Femur (tissue), 1 donor: ENCODE results near the gene ERC2.
"Not testable (repeated sequence)": the region's sequence is repeated elsewhere in the genome, so short reads cannot be mapped to it uniquely, and the experiment has no call there.

Experiments
- DNase-seq: peaks from one replicate; pipeline ENCODE4 v3.0.0-alpha.2; 2017

ERC2 gene

DNA sequence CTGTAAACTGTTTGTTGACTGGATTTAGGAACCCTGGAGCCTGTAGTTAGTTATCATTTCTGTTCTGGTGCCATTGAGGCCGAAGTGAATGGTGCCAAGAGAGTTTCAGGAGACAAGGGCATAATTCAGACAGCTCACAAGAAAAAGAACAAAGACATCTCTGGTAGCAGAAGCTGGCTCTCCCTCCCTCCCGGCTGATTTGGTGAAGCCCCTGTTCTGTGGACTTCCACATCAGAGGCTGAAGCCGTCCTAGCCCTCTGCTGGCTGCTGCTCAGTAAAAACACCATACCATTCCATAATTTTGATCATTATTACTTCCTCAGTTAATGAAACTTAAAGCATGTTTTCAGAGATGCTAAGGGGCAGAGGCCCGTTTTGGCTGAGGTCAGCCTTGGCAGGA lies 599.9 kb downstream of the ERC2 start:
- peak; percentile 36 for DNase-seq

DNA sequence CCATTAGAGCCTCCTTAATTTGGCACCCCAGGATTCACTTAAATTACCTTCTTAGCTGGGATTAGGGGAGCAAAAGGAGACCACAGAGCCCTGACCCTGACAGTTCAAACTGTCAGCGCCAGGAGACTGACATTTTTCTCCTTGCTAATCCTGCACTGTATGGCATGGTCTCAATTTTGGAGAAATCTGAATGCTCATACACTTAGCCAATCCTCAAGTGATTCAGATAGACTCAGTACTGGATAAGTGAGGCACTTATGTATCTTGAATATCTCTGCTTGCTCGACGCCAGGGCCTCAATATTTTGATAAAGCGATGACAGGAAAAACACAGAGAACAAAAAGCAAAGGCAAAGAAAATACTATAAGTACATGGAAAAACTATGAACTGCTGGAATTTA lies 605.2 kb downstream of the ERC2 start:
- DNase-seq = no peak

DNA sequence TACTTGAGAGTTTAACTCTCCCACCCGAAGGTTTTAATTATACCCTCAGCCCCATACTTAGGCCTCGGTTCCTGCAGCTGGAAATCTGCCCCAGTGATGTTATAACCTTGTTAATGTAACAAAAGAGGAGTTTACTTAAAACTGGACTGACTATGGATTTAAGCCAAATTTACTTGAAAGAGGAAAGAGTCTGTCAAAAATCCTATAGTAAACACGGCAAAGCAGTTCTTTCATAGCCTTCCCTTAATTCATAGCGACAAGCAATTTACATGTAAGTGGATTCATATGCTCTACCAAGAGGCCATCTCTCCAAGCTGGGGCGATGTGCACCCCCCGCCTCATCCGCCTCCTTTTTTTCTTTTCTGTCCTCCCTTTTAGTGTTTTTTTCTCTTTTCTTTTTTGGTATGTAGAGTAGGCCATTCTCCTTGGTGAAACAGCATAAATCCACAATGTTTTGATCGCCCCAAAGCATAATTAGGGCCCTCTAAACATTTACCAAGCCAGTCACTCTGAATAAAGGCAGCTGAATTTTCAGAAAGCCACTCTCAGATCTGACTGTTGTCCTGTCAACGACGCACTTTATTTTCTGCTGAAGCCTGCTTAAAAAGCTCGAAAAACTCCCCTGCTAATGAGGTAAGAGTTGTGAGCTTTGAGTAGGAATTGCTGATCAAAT lies 608.1 kb downstream of the ERC2 start:
- DNase-seq = no peak

DNA sequence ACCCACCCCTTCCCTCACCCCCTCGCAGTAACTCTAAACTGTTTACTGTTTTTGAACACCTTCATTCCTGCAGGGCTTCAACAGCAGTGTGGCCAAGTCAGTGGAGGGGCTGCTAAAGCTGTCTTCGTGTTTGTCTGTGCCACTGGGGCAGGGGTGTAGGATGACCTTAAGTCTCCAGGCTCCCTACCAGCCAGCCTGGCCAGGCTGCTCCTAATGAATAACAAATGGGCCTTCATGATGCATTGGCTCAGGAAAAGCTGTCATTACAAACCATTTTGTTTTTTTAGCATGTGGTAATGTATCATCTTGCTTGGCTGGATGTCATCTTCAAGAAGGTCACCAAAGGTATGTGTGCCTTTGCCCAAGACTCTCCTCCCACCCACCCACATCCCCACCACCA lies 609.0 kb downstream of the ERC2 start:
- DNase-seq = no peak

DNA sequence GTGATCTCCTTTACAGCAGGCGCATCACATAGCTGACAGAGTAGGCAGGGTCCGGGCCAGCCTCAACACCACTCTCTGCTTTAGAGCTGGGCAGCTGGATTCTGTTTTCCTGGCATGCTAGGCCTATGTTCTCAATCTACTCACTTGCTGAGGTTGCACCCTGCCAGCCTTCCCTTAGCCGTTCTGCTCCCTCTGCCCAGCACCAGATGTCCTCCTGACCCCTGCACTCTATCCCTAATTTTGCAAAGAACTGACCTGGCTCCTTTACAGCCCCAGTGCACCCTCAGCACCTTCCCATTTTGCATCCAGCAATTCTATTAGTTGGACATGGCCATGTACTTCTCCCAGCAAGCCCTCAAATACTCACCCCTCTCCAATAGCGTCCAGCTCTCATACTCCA lies 609.5 kb downstream of the ERC2 start:
- DNase-seq = no peak

DNA sequence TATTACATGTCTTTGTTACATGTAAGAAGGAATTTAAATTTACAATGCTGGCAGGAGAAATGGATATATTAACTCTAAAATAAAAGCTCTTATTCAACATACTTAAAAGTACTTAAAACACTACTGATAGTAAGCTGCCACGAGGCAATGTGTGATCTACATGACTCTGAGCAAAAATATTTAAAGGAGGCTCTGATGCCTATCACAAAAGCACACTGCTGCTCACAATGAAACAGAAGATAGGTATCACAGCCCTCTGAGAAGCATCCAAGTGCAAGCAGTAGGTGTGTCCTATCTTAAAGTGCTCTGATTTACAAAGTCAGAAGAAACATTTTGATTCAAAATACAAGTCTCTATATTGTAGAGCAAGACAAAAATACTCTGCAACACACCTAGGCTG lies 610.0 kb downstream of the ERC2 start:
- no peak for DNase-seq

DNA sequence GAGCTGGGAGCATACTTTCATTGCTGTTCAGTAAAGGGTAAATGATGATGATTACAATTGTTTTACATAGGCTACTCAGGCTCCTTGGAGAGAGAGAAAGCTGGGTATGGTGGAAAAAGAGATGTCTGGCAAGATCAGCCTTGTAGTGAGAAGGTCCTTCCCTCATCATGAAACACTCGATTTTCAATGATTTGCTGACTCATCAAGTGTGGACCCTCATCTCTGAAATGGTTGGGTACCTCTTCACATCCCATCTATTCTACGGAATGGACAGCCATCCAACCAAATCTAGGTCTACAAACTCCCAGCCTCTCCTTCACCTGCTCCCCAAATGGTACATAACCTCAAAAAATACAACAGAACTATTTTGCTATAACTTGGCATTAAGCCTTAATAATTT lies 610.6 kb downstream of the ERC2 start:
- no peak for DNase-seq

DNA sequence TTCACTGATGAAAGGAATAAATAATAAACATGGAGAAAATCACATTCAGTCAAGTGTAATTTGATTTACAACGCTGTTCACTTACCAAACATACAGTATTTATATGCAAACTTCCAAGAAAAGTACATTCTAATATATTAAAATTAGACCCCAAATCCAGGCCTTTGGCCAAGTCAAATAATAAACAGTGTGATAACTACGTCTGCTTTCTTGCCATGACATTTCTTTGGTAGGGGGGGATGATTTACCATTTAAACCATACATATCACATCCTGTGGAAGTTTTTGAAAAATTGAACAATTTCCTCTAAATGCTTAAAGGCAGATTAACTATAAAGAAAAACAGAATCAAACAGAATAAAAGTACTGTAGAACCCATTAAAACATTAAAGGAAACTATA lies 613.0 kb downstream of the ERC2 start:
- no peak for DNase-seq

DNA sequence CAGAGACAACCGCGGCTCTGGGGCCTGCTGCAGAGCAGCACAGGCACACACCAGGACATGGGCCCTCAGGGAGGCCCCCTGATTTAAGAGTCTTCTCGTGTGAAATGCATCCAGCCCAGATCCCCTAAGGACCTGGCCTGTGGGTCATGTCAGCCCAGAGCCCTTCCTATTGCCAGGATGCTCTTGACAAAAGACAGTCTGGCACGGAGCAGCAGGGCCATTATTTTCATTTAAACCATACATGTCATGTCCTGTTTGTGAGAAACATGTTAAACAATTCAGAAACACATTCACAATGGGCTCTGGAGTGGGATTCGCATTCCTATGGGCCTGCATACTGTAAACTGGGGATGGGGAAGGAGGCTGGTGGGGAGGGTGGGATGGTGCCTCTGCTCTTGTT lies 613.8 kb downstream of the ERC2 start:
- peak; percentile 34 for DNase-seq

DNA sequence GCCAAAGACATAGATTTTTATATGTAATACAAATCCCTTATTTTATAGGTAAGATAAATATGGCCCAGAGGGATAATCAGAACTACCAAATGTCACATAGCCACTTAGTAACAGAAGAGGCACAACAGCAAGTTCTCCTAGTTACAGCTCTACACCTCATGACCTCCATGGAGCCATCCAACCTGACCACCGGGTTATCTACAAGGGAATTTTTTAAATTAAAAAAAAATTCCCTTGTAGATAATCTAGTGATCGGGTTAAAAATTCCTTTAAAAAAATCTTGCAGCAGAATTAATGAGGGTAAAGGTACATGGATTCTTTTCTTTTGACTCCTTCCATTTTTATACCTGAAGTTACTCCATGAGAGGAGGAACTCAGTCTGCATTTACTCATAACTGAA lies 615.9 kb downstream of the ERC2 start:
- DNase-seq = no peak

DNA sequence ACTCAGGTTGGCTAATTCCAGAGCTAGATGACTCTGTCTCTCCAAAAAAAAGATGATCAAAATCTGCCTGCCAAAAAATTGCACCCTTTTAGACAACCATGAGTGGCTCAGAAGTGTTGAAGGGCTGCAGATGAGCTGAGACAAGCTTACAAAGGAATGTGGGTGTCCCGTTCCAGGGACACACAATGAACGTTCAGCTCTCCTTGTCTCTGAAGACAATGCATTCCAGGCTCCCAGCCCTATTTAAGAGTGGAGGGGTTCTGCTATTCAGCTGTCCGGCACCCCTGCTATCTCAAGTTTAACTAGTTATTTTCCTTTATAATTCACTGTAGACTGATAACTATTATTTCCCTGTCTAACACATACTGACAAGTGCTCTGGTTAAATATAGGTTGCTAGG lies 626.1 kb downstream of the ERC2 start:
- DNase-seq = no peak

DNA sequence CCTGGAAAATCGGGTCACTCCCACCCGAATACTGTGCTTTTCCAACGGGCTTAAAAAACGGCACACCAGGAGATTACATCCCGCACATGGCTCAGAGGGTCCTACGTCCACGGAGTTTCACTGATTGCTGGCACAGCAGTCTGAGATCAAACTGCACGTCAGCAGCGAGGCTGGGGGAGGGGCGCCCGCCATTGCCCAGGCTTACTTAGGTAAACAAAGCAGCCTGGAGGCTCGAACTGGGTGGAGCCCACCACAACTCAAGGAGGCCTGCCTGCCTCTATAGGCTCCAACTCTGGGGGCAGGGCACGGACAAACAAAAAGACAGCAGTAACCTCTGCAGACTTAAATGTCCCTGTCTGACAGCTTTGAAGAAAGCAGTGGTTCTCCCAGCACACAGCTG lies 636.4 kb downstream of the ERC2 start:
- not testable (repeated sequence) for DNase-seq

DNA sequence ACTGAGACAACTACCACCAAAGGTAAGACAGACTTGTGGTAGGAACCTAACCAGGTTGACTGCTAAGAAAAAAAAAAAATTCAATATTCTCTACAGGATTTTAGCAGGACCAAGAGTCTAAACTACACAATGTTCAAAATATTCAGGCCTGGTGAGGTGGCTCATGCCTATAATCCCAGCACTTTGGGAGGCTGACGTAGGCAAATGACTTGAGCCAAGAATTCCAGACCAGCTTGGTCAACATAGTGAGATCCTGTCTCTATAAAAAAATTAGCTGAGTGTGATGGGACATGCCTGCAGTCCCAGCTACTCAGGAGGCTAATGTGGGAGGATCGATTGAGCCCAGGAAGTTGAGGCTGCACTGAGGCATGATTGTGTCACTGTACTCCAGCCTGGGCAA lies 639.6 kb downstream of the ERC2 start:
- no peak for DNase-seq

DNA sequence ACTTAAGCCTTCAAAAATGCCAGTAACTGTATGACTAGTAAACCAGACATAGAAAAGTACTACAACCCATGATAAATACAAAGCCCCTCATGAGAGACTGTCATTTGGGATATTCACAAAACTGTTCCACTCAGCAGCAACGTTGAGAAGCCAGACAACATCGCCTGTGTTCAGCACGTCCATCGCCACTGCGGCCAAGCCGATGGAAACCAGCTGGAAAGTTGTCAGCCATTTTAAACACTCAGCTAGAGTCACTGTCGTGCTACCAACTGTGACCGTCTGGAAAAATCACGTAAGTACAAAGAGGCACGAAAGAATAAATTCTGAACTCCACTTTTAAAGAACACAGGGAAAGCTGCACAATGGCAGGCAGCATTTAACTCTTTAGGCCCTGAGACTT lies 640.5 kb downstream of the ERC2 start:
- no peak for DNase-seq

DNA sequence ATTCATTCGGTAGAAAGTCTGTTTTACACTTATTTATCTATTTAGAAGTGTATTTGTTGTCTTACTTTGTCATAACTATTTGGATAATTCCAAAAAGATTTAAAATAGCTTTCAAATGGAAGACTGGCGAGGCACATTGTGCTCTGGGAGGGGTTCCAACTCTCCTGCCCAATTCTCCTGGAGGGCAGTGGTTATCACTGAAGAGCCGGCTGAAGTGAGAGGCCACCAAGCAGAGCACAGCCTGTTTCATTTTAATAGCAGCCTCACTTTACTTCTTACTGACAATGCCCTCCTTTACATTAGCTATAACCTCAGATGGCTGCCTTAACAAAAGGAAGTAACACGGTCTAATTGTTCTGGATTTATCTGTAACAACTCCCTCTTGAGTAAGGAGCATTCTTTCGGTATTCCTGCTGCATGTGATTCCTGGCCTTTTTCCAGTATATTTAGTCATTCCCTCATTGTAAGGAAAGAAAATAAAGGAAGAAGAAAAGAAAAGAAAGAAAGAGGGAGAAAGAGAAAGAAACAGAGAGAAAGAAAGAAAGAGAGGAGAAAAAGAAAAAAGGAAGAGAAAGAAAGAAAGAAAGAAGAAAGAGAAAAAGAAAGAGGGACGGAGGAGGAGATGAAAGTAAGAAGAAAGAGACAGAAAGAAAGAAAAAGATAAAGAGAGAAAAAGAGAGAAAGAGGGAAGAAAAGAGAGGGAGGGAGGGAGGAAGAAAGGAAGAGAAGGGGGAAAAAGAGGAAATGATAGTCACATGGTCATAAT lies 641.4 kb downstream of the ERC2 start:
- no peak for DNase-seq

DNA sequence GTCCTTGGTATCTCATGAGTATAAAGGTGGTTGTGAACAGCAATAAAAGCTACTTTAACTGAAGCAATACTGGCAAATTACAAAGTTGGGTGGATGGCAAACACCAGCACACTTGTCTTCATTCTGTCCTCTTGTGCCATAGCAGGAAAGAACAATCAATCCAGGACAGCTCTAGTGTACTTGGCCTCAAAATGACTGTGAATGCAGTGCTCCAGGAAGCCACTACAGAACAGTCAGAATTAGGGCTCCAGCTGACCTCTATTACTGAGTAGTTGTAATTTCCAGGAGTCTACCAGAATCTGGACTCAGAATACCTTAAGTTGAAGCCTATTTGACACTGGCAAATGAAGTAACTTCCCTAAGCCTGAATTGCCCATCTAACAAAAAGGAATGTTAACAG lies 642.2 kb downstream of the ERC2 start:
- no peak for DNase-seq

DNA sequence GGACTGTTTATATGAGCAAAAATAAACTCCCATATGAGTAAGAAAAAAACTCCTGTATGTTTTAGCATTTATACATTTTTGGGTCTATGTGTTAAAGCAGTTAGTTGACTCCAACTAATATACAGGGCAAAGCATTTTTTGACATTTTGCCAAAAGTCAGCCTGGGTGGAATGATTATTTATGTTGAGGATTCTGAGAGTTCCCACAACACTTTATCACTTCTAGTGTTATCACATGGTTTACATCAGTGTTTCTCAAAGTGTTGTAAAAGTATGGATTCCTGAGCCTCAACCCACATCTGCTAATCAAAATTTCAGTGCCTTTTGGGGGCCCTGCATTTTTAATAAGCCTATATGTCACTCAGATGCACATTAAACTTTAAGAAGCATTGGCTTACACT lies 643.9 kb downstream of the ERC2 start:
- no peak for DNase-seq

DNA sequence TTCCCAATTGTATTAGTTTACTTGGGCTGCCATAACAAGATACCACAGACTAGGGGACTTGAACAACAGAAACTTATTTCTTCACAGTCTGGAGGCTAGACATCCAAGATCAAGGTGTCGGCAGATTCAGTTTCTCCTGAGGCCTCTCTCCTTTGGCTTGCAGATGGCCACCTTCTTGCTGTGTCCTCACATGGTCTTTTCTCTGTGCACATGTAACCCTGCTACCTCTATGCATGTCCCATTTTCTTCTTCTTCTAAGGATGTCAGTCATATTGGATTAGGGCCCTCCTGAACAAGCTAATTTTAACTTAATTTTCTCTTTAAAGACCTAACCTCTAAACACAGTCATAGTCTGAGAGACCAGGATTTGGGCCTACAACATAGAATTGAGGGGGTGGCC lies 644.4 kb downstream of the ERC2 start:
- DNase-seq = no peak

DNA sequence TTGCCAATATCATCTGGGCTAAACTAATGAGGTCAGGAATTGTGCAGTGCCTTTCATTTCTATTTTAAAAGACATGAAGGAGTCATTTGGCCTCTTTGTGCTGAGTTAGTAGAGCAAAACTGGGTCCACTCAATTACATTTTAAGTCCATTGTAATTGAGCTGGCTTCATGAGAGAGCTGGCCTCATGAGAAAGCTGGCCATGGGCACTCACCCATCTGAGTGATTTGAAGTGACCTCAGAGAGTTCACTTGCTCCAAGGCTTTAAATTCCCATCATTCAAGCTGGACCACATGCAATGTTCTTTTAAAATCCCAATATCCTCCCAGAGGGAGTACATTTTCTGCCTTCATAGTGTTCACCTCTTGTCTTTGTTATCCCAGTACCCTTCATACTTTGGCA lies 645.3 kb downstream of the ERC2 start:
- DNase-seq = no peak

DNA sequence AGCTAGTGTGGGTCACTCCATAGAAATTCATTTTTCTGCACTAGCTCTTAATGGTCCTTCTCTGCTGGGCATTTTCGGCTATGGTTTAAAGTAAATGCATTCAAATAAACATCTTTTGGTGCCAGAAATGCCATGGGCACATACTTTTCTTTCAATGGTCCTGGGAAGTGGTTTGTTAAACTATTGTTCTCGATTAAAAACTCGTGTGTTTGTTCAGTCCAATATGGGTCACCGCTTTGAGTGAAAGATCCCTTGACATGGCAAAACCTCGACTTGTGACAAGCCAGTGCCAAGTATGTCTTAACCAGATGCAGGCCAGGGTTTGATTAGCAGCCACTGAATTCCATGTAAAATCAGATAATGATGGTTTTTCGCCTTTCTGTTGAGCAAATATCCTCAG lies 649.3 kb downstream of the ERC2 start:
- DNase-seq = no peak

DNA sequence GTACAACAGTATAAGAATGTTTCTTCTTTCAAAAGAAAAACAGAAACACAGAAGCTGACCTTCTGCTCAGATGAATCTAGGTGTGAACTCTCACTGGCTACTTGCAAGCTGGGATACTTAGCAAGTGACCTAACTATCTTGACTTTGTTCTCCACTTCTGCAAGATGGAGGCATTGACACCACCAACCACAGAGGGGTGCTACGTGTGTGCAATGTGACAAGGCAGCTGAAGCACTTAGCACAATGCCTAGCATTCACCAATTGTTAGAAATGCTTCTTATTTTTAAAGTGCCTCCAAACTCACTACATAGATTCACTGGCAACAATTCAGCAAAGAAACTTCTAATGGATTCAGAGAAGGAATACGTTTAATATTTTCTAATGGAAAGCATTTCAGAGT lies 649.8 kb downstream of the ERC2 start:
- no peak for DNase-seq

DNA sequence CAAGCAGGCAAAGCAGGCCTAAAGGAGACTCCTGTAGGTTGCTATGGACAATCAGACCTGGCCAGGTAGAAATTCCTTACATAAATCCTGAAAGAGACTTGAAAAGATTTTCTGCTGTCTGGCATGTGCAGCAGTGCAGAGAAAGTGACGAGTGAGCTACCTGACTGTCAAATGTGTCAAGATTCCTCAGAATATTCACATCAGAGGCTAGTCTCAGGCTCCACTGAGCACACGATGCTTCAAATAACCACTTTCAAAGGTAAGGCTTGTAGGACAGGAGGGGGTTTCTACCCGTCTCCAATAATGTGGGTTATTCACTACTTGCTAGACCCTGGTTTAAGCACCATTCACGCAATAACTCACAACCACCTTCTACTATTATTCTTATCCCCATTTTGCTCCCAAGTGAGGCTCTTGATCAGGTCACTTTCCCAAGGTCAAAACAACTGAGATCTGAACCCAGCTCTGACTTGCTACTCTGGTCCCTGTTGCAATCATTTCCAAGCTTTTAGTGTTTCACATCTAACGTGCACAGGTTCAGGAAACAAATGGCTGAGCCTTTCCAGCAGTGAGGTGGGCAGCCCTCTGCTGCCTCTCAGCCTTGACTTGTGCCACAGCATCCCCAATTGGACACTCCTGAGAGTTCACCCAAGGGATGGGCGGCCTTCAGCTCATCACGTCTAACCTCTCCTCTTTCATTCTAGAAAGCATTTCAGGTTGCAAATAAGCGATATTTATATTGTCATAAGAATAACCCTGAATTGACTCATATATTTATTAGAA lies 651.3 kb downstream of the ERC2 start:
- DNase-seq = no peak

DNA sequence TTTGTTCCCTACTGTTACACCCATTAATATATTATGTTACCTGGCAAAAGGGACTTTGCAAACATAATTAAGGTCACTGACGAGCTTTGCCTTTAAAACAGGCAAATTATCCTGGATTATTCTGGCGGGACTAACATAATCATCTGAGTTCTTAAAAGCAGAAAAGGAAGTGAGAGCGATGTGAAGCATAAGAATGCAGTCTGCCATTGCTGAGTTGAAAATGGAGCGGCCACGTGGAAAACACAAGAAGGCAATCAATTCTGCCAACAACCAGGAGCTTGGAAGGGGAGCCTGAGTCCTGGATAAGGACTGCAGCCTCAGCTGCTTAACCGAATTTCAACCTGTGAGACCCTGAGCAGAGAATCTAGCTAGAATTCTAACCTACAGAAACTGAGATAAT lies 653.0 kb downstream of the ERC2 start:
- DNase-seq = no peak
